Activated effector memory CD4-positive, alpha-beta T cell treated with anti-CD3 and anti-CD28 coated beads, Interleukin-2, amount 50 U/mL, for 16 hours (primary cell): Measurements from ENCODE around the gene VWA7.
A peak's percentile ranks its signal among the peaks of the same experiment; 100 is the strongest.
"Not testable (repeated sequence)": the region's sequence is repeated elsewhere in the genome, so short reads cannot be mapped to it uniquely, and the experiment has no call there.

Experiments used
- DNase-seq: peaks from one replicate; pipeline ENCODE4 v3.0.0-alpha.2; 2020

The VWA7 gene

GRCh38 chr6:31776989-31777666 is at the start of gene VWA7:
Gene VWA7, minus strand, starts transcription at chr6:31777328. Its CDS starts 549 bp downstream, at chr6:31776779.
- peak; percentile 91 for DNase-seq

- peak; percentile 80 for DNase-seq
Observed at GRCh38 chr6:31826793-31827285, 49.7 kb upstream of the VWA7 start.

- no peak for DNase-seq
Observed at GRCh38 chr6:31825553-31825952, 48.4 kb upstream of the VWA7 start.

GRCh38 chr6:31823592-31824196 is 46.6 kb upstream of the VWA7 start:
- not testable (repeated sequence) for DNase-seq

- DNase-seq, result peak; percentile 88
Observed at GRCh38 chr6:31822036-31822821, 45.1 kb upstream of the VWA7 start.

- DNase-seq, result peak; percentile 89
Observed at GRCh38 chr6:31821301-31822035, 44.3 kb upstream of the VWA7 start.

- not testable (repeated sequence) for DNase-seq
Observed at GRCh38 chr6:31820399-31820798, 43.3 kb upstream of the VWA7 start.

- DNase-seq, result no peak
Observed at GRCh38 chr6:31819871-31820299, 42.8 kb upstream of the VWA7 start.

GRCh38 chr6:31817929-31818511 is 40.9 kb upstream of the VWA7 start:
- not testable (repeated sequence) for DNase-seq

- peak; percentile 80 for DNase-seq
Observed at GRCh38 chr6:31817133-31817928, 40.2 kb upstream of the VWA7 start.

GRCh38 chr6:31815025-31815838 is 38.1 kb upstream of the VWA7 start, which contains the start of the genes HSPA1A and HSPA1L:
Gene HSPA1A, plus strand, starts transcription at chr6:31815543. Its CDS starts 214 bp downstream, at chr6:31815757.
Gene HSPA1L, minus strand, starts transcription at chr6:31815283. Its CDS starts 3,311 bp downstream, at chr6:31811972.
- peak; percentile 93 for DNase-seq

GRCh38 chr6:31814677-31815024 is 37.5 kb upstream of the VWA7 start:
- DNase-seq, result peak; percentile 90

- DNase-seq, result no peak
Observed at GRCh38 chr6:31813465-31813849, 36.3 kb upstream of the VWA7 start.

GRCh38 chr6:31811645-31812044 is 34.5 kb upstream of the VWA7 start:
- DNase-seq, result no peak

- DNase-seq, result not testable (repeated sequence)
Observed at GRCh38 chr6:31808599-31808998, 31.5 kb upstream of the VWA7 start.

- DNase-seq, result peak; percentile 99
Observed at GRCh38 chr6:31806470-31807272, 29.5 kb upstream of the VWA7 start, which contains the start of gene LSM2. Gene LSM2, minus strand, starts transcription at chr6:31806966. Its CDS starts 209 bp downstream, at chr6:31806757.

GRCh38 chr6:31805939-31806469 is 28.9 kb upstream of the VWA7 start:
- DNase-seq, result no peak

- DNase-seq, result not testable (repeated sequence)
Observed at GRCh38 chr6:31801031-31801927, 24.2 kb upstream of the VWA7 start.
